Sigmoid colon (tissue), 4 donors: Measurements from ENCODE around the gene DCLK2.

ENCODE experiments used
- CTCF ChIP-seq, 4 experiments: fragments of 450-650 bp in 3 of 4; fragments of 200-600 bp in 1 of 4; IDR thresholded peaks; one replicate each; pipeline ENCODE4 v1.5.1; 2016 to 2019; ENCODE audit warnings: antibody characterized with exemption in 4 of 4, mild to moderate bottlenecking in 3 of 4, moderate library complexity in 2 of 4
- EP300 ChIP-seq, 4 donors: sonication (generic); formaldehyde crosslinking; IDR thresholded peaks; one replicate each; pipeline ENCODE4 v1.6.1; 2017; ENCODE audit warnings: antibody characterized with exemption in 4 of 4

- TF ChIP-seq CTCF (IDR thresholded peaks at IDR 0.05), result no peak
- TF ChIP-seq EP300 (IDR thresholded peaks at IDR 0.05), result no peak
These were observed 45.7 kb upstream of the DCLK2 start for GRCh38 chr4:150032541-150032940.
